GM10266 (cell line): ENCODE results near the gene GLCE.
"Not testable (repeated sequence)": the region's sequence is repeated elsewhere in the genome, so short reads cannot be mapped to it uniquely, and the experiment has no call there.

Source experiments
- DNase-seq: peaks from one replicate; pipeline ENCODE4 v3.0.0; 2012; ENCODE audit errors: extremely low spot score
- CTCF ChIP-seq: IDR thresholded peaks from 2 replicates; pipeline ENCODE4 v1.5.1; 2012; ENCODE audit warnings: mild to moderate bottlenecking, low read depth; ENCODE audit not compliant: control insufficient read depth, insufficient read depth; ENCODE audit errors: missing control alignments

GLCE gene

GRCh38 chr15:69282104-69282743, 121.8 kb downstream of the GLCE start:
- no peak for TF ChIP-seq CTCF
- DNase-seq = no peak

GRCh38 chr15:69285834-69286233, 125.4 kb downstream of the GLCE start:
- no peak for DNase-seq
- no peak for TF ChIP-seq CTCF

GRCh38 chr15:69288011-69288410, 127.6 kb downstream of the GLCE start:
- TF ChIP-seq CTCF = no peak
- no peak for DNase-seq

- no peak for TF ChIP-seq CTCF
- DNase-seq = no peak
Observed at GRCh38 chr15:69288531-69289341, 128.3 kb downstream of the GLCE start.

GRCh38 chr15:69289342-69290146, 129.1 kb downstream of the GLCE start:
- no peak for TF ChIP-seq CTCF
- no peak for DNase-seq

GRCh38 chr15:69290346-69291164, 130.1 kb downstream of the GLCE start:
- no peak for TF ChIP-seq CTCF
- no peak for DNase-seq

- not testable (repeated sequence) for DNase-seq
Observed at GRCh38 chr15:69291651-69292050, 131.2 kb downstream of the GLCE start.
